Measurements from ENCODE around the gene RSRC1. TPM values are rescaled to one million over a fixed set of nuclear protein-coding genes. Genes with fewer than 3 reads are reported as not detected.

RSRC1 gene
- total RNA-seq, 1 experiment from 2014 or later: 49.4 TPM

GRCh38 chr3:158205324-158205723, 95.4 kb downstream of the RSRC1 start:
- intact Hi-C loops (cut with micrococcal nuclease; ENCODE audit: unreplicated experiment) (no loop called here), in situ Hi-C loops (cut with HindIII; ENCODE audit: low pct_unique_long_range_greater_than_20kb, low sequenced_read_pairs) (no loop called here)
- no TSS peak for BruUV-seq (replicated peaks)
- no peaks in the 10 kb centered on the region for H3K4me1 ChIP-seq (ENCODE audit: control insufficient read depth, insufficient read depth, low read length)
- no peak overlapping the region for H3K27ac ChIP-seq (ENCODE audit: low read length)
- TF ChIP-seq REST (IDR thresholded peaks at IDR 0.05; ENCODE audit: insufficient read depth in 1 of 2, low read depth in 2 of 2, low read length in 1 of 2) (no peak), POLR2AphosphoS5 (IDR thresholded peaks at IDR 0.05; ENCODE audit: low read depth, low read length) (no peak), SIN3A (IDR thresholded peaks at IDR 0.05; ENCODE audit: borderline replicate concordance, insufficient read depth, low read depth, low read length) (no peak), CTCF (IDR thresholded peaks at IDR 0.05) (no peak), TCF7L2 (IDR thresholded peaks at IDR 0.05; ENCODE audit: low read depth, low read length) (no peak)
- no peak overlapping the region for H3K4me3 ChIP-seq (ENCODE audit: low read depth in 2 of 2, low read length in 2 of 2)
- ATAC-seq (no peak), DNase-seq (ENCODE audit: low read depth, low spot score) (no peak)
- no peaks in the 10 kb centered on the region for H3K27me3 ChIP-seq (ENCODE audit: control insufficient read depth, insufficient read depth, low read length)
- H3K9me3 ChIP-seq (ENCODE audit: control insufficient read depth, insufficient read depth, low read depth, low read length): peaks cover 13% of the 10 kb centered on the region
- POLR2A ChIA-PET: no interaction called here
- no peaks in the 10 kb centered on the region for H3K36me3 ChIP-seq (ENCODE audit: control insufficient read depth, insufficient read depth, low read length)
- CTCF ChIA-PET: no interaction called here

GRCh38 chr3:158205994-158206393, 96.1 kb downstream of the RSRC1 start:
- Histone ChIP-seq H3K27me3 (ENCODE audit: control insufficient read depth, insufficient read depth, low read length) (no peaks in the 10 kb centered on the region), H3K4me3 (ENCODE audit: low read depth in 2 of 2, low read length in 2 of 2) (no peak overlapping the region), H3K27ac (ENCODE audit: low read length) (no peak overlapping the region), H3K36me3 (ENCODE audit: control insufficient read depth, insufficient read depth, low read length) (no peaks in the 10 kb centered on the region), H3K9me3 (ENCODE audit: control insufficient read depth, insufficient read depth, low read depth, low read length) (peaks cover 7% of the 10 kb centered on the region), H3K4me1 (ENCODE audit: control insufficient read depth, insufficient read depth, low read length) (no peaks in the 10 kb centered on the region)
- POLR2A ChIA-PET: no interaction called here
- ATAC-seq (no peak), DNase-seq (ENCODE audit: low read depth, low spot score) (no peak)
- in situ Hi-C loops (cut with HindIII; ENCODE audit: low pct_unique_long_range_greater_than_20kb, low sequenced_read_pairs): no loop called here
- TF ChIP-seq POLR2AphosphoS5 (IDR thresholded peaks at IDR 0.05; ENCODE audit: low read depth, low read length) (no peak), SIN3A (IDR thresholded peaks at IDR 0.05; ENCODE audit: borderline replicate concordance, insufficient read depth, low read depth, low read length) (no peak), TCF7L2 (IDR thresholded peaks at IDR 0.05; ENCODE audit: low read depth, low read length) (no peak), REST (IDR thresholded peaks at IDR 0.05; ENCODE audit: insufficient read depth in 1 of 2, low read depth in 2 of 2, low read length in 1 of 2) (no peak), CTCF (IDR thresholded peaks at IDR 0.05) (no peak)
- intact Hi-C loops (cut with micrococcal nuclease; ENCODE audit: unreplicated experiment): no loop called here
- no TSS peak for BruUV-seq (replicated peaks)
- CTCF ChIA-PET: no interaction called here
